ENCODE data around the gene NOL7.
A peak's percentile ranks its signal among the peaks of the same experiment; 100 is the strongest.

NOL7 gene

DNA sequence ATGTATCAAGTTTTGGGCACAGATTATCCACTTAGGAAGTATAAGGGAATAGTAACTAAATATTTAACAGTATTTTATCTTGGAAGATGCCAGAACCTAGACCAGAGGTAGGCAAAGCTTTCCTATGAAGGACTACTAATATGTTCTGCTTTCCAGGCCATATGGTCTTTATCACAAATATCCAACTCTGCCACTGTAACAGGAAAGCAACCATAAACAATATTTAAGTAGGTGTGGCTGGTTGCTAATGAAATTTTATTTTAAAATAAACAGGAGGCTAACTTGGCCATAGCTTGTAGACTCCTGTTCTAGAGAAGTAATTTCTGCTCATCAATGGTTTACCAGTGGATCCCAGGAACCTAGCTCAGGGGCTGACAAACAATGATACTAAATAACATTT lies 39.4 kb downstream of the NOL7 start:
- DNase-seq (ENCODE audit: low read depth), result no peak

DNA sequence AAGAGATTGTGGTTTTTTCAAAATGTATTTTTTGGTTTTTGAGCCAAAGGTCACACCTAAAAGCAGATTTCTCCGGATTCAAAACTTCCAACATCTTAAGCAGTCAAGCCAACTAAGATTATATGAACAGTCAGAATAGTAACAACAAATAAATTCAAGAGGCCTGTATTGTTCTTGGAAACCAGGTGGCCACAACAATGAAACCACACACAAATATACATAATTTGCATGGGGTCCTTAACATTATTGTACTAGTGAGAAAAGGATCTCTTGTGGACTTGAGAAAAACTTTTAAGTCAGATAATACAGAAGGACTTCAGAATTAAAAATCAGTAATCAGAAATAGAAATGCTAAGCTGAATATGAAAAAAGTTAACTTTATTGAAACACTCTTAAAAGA lies 40.6 kb downstream of the NOL7 start:
- no peak for DNase-seq (ENCODE audit: low read depth)

DNA sequence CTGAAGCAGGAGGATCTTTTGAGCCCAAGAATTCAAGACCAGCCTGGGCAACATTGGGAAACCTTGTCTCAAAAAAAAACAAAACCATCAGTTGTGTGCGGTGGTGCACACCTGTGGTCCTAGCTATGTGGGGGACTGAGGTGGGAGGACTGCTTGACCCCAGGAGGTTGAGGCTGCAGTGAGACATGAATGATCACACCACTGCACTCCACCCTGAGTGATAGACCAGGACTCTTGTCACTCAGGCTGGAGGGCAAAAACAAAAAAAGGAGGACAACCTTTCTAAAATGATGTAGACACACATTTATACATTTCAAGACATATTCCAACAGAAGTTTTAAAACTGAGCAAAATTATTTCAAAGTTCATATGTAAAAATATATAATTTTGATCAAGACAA lies 45.1 kb downstream of the NOL7 start:
- no peak for DNase-seq (ENCODE audit: low read depth)

DNA sequence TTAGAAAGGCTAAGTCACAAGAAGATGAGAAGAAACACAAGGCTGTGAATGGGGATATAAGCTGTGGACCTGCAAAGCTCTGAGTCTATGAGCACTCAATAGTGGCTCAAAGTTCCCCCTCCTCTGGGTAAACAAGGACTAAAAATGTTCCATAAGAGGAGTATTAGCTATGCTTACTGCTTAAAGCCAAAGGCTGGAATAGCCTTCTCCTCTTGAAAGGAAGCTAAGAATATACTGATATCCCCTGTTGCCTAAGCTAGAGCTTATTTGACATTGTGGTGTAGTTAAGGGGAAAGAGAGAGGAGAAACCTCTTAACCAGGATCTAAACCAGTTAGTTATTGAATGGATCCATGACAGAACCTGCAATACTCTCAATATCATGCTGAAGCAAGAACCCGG lies 45.8 kb downstream of the NOL7 start:
- DNase-seq (ENCODE audit: low read depth), result no peak

DNA sequence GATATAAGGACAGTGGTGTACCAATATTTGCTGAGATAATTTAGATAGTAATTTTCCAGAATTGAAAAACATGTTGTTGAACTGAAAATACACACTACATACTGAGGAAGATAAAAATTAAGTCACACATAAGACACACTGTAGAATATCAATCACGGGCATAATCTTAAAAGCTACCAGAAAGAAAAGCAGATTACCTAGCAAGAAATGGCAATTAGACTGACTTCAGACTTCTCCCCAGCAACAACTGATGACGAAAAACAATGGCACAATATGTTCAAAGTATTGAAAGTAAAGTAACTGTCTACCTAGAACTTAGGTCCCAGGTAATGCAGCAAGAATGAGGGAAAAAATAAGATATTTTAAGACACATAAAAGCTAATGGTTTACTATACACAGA lies 46.5 kb downstream of the NOL7 start:
- no peak for DNase-seq (ENCODE audit: low read depth)

DNA sequence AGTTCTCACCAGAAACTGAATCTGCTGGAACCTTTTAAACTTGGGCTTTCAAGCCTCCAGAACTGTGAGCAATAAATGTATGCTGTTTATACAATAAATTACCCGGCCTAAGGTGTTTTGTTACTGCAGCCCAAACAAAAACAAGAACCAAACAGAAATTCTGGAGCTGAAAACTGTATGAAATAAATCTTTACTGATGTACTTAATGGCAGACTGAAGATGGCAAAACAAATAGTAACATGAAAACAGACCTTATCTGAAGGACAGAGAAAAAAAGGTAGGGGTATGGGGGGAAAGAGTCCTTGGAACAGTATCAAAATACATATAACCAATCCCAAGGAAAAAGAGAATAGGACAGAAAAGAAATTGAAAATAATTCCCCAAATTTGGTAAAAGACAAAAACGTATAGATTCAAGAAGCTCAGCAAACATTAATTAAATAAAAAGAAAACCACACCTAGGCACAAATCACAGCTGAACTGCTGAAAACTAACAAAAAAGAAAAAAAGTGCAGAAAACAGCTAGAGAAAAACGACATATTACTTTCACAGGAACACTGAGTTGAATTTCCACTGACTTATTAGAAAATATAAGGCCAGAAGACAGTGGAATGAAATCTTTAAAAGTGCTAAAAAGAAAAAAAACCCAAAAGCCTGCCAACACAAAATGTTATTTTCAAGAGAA lies 47.7 kb downstream of the NOL7 start:
- DNase-seq (ENCODE audit: low read depth), result no peak

DNA sequence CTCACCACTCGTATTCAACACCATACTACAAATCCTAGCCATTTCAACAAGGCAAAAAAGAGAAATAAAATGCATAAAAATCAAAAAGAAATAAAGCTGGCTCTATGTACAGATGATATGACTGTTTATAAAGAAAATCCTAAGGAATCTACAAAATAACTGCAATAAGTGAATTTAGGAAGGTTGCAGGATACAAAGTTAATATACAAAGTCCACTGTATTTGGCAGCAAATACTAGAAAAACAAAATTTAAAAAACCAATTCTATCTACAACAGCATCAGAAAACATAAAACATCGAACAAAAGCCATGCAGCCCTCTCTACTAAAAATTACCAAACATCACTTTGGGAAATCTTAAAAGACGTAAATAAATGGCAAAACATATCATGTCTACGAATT lies 48.9 kb downstream of the NOL7 start:
- DNase-seq (ENCODE audit: low read depth), result no peak

DNA sequence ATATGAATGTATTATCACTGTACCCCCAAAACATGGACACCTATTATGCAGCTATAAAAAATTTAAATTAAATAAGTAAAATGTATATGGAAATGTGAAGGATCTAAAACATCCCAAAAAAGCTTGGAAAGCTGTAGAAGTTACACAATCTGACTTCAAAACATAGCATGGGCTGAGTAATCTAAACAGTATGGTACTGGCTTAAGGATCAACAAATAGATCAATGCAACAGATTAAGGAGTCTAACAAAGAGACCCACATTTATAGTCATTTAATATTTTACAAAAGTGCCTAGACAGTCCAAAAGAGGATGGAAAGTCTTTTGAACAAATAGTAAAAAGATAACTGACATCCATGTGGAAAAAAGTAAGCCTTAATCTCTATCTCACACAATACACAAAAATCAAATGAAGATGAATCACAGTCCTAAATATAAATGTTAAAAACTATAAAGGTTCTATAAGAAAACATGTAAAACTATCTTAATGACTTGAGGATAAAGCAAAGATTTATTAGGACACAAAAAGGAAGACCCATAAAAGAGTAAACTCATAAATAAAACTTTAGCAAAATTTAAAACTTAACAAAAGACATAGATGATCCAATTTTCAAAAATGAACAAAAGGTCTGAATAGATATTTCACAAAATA lies 49.7 kb downstream of the NOL7 start:
- peak; percentile 35 for DNase-seq (ENCODE audit: low read depth)

DNA sequence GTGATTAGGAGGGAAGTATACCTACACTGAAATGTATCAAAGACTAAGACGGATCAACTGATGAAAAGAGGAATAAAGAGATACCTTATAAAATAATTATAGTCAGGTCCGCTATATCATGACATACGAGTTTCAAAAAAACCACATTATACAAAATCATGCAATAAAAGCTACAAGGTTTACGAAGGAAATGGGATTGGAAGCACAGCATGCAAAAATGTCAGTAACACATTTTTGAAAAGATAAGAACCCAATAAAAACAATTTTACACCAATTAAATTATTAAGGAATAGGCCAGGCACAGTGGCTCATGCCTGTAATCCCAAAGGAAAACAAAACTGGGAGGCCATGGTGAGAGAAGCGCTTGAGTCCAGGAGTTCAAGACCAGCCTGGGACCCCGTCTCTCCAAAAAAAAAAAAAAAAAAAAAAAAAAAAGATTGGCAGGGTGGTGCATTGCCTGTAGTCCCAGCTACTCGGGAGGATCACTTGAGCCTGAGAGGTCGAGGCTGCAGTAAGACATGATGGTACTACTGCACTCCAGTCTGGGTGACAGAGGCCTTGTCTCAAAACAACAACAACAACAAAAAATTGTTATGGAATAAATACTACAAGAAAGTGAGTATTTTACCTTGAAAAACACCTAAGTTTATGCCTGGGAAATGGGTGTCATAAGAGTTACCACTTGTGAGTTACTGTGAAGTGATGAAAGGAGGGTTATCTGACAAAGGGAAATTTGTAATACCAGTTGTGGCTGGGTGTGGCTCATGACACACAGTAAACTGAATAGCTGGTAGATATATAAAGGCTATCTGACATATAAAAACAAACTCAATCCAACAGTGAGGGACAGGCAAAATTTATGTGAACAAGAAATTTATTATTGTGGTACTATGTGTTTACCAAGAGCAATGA lies 51.3 kb downstream of the NOL7 start:
- no peak for DNase-seq (ENCODE audit: low read depth)

DNA sequence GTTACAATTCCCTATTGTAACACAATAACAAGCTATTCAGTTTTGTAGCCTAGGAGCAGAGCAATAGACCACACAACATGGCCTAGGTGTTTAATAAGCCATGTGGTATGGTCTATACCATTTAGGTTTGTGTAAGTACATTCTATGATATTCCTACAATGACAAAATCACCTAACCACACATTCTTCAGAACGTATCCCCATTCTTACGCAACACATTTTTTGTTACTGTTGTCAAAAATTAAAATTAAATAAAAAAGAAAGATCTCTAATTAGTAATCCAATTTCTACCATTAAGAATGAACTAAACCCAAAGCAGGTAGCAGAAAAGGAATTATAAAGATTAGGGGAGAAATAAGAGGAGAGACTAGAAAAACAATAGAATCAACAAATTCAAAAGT lies 52.5 kb downstream of the NOL7 start:
- DNase-seq (ENCODE audit: low read depth), result no peak

DNA sequence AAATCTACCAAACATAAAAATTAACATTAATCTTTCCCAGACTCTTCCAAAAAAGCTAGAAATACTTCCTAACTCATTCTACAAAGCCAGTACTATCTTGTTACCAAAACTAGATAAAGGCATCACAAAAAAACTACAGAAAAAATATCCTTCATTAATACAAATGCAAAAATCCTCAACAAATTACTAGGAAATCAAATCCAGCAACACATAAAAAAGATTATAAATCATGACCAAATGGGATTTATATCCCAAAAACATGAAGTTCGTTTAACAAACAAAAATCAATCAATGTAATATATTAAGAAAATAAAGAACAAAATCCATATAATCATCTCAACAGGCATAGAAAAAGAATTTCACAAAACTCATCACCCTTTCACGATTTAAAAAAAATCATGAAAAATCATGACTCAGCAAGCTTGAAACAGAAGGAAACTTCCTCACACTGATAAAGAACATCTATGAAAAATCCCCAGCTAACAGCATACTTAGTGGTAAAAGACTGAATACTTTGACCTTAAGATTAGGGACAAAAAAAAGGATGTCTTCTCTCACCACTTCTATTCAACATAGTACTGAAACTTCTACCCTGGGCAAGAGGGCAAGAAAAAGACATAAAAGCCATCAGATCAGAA lies 53.3 kb downstream of the NOL7 start:
- DNase-seq (ENCODE audit: low read depth), result no peak

DNA sequence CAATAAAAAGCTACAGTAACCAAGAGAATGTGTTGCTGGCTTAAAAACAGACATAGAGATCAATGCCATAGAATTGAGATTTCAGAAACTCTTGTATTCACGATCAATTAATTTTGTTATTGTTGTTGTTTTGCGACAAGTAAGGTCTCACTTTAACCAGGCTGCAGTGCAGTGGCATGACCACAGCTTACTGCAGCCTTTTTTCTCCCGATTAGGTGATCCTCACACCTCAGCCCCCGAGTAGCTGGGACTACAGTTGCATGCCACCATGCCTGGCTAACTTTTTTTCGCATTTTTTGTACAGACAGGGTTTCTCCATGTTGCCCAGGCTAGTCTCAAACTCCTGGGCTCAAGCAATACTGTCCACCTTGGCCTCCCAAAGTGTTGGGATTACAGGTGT lies 54.3 kb downstream of the NOL7 start:
- no peak for DNase-seq (ENCODE audit: low read depth)
